Esophagus squamous epithelium (tissue), 5 donors: ENCODE data around the gene GNAT2. TPM values are rescaled to one million over a fixed set of nuclear protein-coding genes. Genes with fewer than 3 reads are reported as not detected.

Source experiments
- DNase-seq: peaks from one replicate; lab custom pipeline; 2025; lab: John Stamatoyannopoulos, UW
- H3K27ac ChIP-seq, 4 donors: fragments of 200-600 bp; sonication (generic); one replicate each; pipeline ENCODE4 v1.5.1; 2016 to 2019; ENCODE audit warnings: mild to moderate bottlenecking in 1 of 4
- H3K27me3 ChIP-seq, 4 donors: fragments of 200-600 bp; sonication (generic); 1 replicate in 3 of 4; 2 replicates in 1 of 4; pipeline versions ENCODE4 v1.5.1 to v1.6.0; 2017 to 2021; ENCODE audit warnings: antibody characterized with exemption in 1 of 4
- H3K36me3 ChIP-seq, 3 donors: fragments of 200-600 bp; sonication (generic); one replicate each; pipeline ENCODE4 v1.5.1; 2016 to 2019
- H3K4me1 ChIP-seq, 3 donors: fragments of 200-600 bp; sonication (generic); one replicate each; pipeline ENCODE4 v1.5.1; 2017 to 2019
- H3K4me3 ChIP-seq, 4 donors: fragments of 200-600 bp; sonication (generic); 1 replicate in 3 of 4; 2 replicates in 1 of 4; pipeline ENCODE4 v1.5.1; 2016 to 2019; ENCODE audit warnings: mild to moderate bottlenecking in 2 of 4, moderate library complexity in 1 of 4
- H3K9me3 ChIP-seq, 3 donors: fragments of 200-600 bp; sonication (generic); one replicate each; pipeline ENCODE4 v1.5.1; 2016 to 2019
- POLR2A ChIP-seq, 4 donors: fragments of 450-650 bp; IDR thresholded peaks; one replicate each; pipeline ENCODE4 v1.6.1; 2017; ENCODE audit warnings: antibody characterized with exemption in 4 of 4, mild to moderate bottlenecking in 4 of 4, moderate library complexity in 3 of 4
- WGBS, 2 donors: methylation state at CpG; one replicate each; pipeline ENCODE4 v1.1.5; 2018; 5-methylcytosine and 5-hydroxymethylcytosine counted together
- intact Hi-C: fragments of 100-400 bp; cut with DNase I; formaldehyde crosslinking; loops from one replicate; pipeline ENCODE4 v1.15.0; 2022
- total RNA-seq, 4 donors: library from RNA; depleted of rRNA; stranded (reverse); fragments of >200 nt; gene quantifications; one replicate each; pipeline ENCODE4 v1.1.0, GENCODE V29; 2016
- TF ChIP-seq, protein P1 (sequence below), 6 experiments: fragments of 450-650 bp in 4 of 6; fragments of 200-600 bp in 2 of 6; sonication (generic) in 2 of 6; IDR thresholded peaks; one replicate each; pipeline ENCODE4 v1.5.1; 2016 to 2019; ENCODE audit warnings: antibody characterized with exemption in 6 of 6, mild to moderate bottlenecking in 4 of 6, moderate library complexity in 4 of 6
- donor health status: DM: yes; HTN: yes; CAD: no.

The GNAT2 gene
- total RNA-seq, 4 donors from 2014 or later: not detected

DNA sequence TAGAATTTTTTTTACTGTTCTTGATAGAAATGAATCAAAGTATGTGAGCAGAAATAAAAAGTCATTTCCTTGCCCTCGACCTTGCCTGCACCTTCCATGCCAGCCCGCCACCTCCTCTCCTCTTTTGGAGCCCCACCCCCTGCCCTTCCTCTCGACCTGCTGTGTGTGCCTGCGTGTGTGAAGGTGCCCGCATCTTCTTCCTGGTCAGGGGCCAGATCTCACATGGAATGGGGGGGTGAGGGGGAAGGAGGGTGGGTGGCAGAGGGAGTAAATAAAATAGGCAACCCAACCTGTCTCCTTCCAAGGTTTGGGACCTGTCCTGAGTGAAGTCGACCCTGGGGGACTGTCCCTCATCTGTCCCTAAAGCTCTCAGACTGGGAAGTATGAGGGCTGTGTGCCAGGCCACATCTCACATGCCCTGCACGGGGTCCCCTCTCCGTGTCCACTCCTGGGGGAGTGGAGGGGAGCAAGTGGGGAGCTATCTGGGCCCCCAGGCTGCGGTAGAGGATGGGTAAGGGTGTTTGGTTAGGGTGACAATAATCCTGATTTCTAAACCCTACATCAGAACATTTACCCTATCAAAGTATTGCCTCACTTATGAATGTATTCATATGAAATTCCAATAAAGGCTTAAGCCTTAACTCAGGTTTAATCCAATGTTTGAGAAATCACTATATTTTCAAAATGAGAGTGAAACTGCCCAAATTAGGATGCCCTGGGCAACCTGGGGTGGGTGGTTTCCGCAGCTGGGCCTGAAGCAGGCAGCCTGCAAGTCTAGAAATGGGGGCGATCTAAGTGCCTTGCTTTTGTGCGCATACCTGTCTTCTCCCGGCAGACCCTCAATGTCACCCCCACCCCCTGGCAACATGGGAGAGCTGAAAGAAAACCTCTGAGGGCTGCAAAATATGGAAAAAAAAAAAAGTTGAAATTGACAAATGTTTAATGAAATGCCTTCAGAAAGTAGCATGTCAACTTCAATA lies 15.6 kb upstream of the GNAT2 start:
- Histone ChIP-seq H3K27ac (peak overlapping the region in 1 of 4 donors; percentile 18), H3K4me1 (peaks cover 0 to 46% (median 10%) of the 10 kb centered on the region in 3 donors), H3K27me3 (no peaks in the 10 kb centered on the region), H3K9me3 (no peaks in the 10 kb centered on the region), H3K36me3 (peaks cover 7 to 18% (median 8%) of the 10 kb centered on the region in 3 donors), H3K4me3 (no peak overlapping the region)
- DNase-seq: no peak
- WGBS, 2 donors: 54 to 58% methylated on average over 6 to 11 of the region's 13 CpGs
- intact Hi-C loops: loop anchor here (5.0 kb wide), 1 partner anchor 93 kb away; no protein-coding TSS in a partner anchor
- TF ChIP-seq POLR2A (IDR thresholded peaks at IDR 0.05): no peak
- TF ChIP-seq, protein P1, sequence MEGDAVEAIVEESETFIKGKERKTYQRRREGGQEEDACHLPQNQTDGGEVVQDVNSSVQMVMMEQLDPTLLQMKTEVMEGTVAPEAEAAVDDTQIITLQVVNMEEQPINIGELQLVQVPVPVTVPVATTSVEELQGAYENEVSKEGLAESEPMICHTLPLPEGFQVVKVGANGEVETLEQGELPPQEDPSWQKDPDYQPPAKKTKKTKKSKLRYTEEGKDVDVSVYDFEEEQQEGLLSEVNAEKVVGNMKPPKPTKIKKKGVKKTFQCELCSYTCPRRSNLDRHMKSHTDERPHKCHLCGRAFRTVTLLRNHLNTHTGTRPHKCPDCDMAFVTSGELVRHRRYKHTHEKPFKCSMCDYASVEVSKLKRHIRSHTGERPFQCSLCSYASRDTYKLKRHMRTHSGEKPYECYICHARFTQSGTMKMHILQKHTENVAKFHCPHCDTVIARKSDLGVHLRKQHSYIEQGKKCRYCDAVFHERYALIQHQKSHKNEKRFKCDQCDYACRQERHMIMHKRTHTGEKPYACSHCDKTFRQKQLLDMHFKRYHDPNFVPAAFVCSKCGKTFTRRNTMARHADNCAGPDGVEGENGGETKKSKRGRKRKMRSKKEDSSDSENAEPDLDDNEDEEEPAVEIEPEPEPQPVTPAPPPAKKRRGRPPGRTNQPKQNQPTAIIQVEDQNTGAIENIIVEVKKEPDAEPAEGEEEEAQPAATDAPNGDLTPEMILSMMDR (IDR thresholded peaks at IDR 0.05): no peak

DNA sequence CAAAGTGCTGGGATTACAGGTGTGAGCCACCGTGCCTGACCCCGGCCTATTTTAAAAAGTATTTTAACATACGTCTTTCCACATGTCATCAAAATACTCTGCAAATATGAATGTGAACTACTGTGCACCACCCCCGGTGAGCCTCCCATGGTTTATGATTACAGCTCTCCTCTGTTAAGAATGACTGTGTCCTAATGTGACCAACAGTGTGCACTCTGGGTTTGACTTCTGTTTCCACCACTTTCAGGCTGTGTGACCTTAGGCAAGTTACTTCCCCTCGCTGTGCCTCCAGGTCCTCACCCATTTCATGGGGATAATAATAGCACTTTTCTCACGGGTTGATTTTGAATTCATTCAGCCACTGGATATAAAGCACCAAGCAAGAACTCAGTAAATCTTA lies 14.9 kb upstream of the GNAT2 start:
- DNase-seq: no peak
- Histone ChIP-seq H3K4me3 (no peak overlapping the region), H3K27me3 (no peaks in the 10 kb centered on the region), H3K4me1 (peaks cover 0 to 45% (median 10%) of the 10 kb centered on the region in 3 donors), H3K9me3 (no peaks in the 10 kb centered on the region), H3K27ac (no peak overlapping the region), H3K36me3 (peaks cover 8 to 26% (median 14%) of the 10 kb centered on the region in 3 donors)
- TF ChIP-seq, protein P1 (IDR thresholded peaks at IDR 0.05): no peak
- TF ChIP-seq POLR2A (IDR thresholded peaks at IDR 0.05): no peak
- WGBS, 2 donors: 81 to 90% methylated on average over 6 of the region's 6 CpGs
- intact Hi-C loops: no loop called here

DNA sequence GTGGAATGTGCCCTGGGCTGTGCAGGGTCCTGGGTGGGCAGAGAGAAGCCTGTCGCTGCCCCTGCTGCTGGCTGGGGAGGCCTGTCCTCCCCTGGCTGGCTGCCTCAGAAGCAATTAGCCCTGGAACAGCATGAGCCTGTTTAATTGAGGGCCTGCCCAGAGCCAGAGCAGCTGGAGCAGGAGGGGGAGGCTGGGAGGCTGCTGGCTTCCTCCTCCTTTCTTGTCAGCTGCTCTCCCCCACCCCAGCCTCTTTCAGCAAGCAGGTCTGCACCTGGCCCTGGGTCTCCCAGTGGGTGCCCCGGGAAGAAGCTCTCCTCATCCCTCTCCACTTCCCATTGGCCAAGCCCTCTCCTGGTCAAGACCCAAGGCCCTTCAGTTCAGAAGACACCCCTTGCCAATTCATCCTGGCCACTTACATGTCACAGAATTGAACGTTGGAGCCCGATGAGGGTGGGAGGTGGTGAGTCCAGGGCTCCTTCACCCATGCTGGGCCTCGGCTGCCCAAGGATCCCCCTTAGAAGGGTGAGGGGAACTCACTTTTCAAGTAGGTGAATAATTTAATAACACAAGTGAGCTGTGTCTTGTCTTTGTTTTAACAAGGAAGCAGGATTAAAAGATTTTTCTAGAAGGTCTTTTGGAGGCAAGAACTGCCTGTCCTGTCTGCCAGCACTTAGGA lies 13.4 kb upstream of the GNAT2 start:
- H3K27ac ChIP-seq: peak overlapping the region in 3 of 4 donors; percentile 10 to 53 (median 44)
- intact Hi-C loops: no loop called here

GRCh38 chr1:109631513-109632505 lies 12.4 kb upstream of the GNAT2 start:
- intact Hi-C loops: no loop called here
- DNase-seq: no peak
- 77 to 80% methylated on average over 5 to 6 of the region's 16 CpGs for WGBS, 2 donors

More for the DNA sequence above, 13.4 kb upstream of the GNAT2 start:
- Histone ChIP-seq H3K4me3 (no peak overlapping the region), H3K27me3 (no peaks in the 10 kb centered on the region), H3K36me3 (peaks cover 18 to 40% (median 28%) of the 10 kb centered on the region in 3 donors), H3K4me1 (peaks cover 0 to 45% (median 10%) of the 10 kb centered on the region in 3 donors), H3K9me3 (no peaks in the 10 kb centered on the region)
- no peak for TF ChIP-seq POLR2A (IDR thresholded peaks at IDR 0.05)
- TF ChIP-seq, protein P1 (IDR thresholded peaks at IDR 0.05): no peak
- 46 to 47% methylated on average over 3 to 4 of the region's 5 CpGs for WGBS, 2 donors
- DNase-seq: no peak

More at GRCh38 chr1:109631513-109632505, 12.4 kb upstream of the GNAT2 start:
- Histone ChIP-seq H3K4me1 (peaks cover 0 to 43% (median 10%) of the 10 kb centered on the region in 3 donors), H3K27ac (peak overlapping the region in 2 of 4 donors; percentile 44 to 53), H3K9me3 (no peaks in the 10 kb centered on the region), H3K27me3 (no peaks in the 10 kb centered on the region), H3K4me3 (no peak overlapping the region), H3K36me3 (peaks cover 26 to 50% (median 28%) of the 10 kb centered on the region in 3 donors)
- TF ChIP-seq POLR2A (IDR thresholded peaks at IDR 0.05): no peak
- TF ChIP-seq, protein P1 (IDR thresholded peaks at IDR 0.05): no peak
